HG03460 (cell line): ENCODE measurements around the gene TRIM41.
"Not testable (repeated sequence)": the region's sequence is repeated elsewhere in the genome, so short reads cannot be mapped to it uniquely, and the experiment has no call there.

Experiments
- ATAC-seq: cut with Tn5 transposase; IDR thresholded peaks from one replicate; pipeline ENCODE4 v1.9.1; 2021; ENCODE audit not compliant: unreplicated experiment

Gene TRIM41

GRCh38 chr5:181282874-181283273 is 59.8 kb downstream of the TRIM41 start:
- ATAC-seq: no peak

DNA sequence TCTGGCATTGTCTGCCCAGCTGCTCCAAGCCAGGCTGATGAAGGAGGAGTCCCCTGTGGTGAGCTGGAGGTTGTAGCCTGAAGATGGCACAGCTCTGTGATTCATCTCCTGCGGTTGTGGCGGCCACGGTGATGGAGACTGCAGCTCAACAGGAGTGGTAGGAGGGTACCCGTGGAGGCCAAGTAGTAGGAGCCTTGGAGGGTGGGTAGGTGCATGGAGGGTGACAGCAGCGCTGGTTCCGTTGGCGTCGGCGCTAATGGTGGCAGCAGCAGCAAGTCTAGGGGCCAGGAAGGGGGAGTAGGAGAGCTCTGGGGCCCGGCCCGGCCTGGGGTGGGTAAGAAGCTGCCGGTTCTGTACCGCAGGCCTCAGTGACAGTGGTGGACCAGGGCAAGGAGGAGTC is 60.3 kb downstream of the TRIM41 start:
- no peak for ATAC-seq

DNA sequence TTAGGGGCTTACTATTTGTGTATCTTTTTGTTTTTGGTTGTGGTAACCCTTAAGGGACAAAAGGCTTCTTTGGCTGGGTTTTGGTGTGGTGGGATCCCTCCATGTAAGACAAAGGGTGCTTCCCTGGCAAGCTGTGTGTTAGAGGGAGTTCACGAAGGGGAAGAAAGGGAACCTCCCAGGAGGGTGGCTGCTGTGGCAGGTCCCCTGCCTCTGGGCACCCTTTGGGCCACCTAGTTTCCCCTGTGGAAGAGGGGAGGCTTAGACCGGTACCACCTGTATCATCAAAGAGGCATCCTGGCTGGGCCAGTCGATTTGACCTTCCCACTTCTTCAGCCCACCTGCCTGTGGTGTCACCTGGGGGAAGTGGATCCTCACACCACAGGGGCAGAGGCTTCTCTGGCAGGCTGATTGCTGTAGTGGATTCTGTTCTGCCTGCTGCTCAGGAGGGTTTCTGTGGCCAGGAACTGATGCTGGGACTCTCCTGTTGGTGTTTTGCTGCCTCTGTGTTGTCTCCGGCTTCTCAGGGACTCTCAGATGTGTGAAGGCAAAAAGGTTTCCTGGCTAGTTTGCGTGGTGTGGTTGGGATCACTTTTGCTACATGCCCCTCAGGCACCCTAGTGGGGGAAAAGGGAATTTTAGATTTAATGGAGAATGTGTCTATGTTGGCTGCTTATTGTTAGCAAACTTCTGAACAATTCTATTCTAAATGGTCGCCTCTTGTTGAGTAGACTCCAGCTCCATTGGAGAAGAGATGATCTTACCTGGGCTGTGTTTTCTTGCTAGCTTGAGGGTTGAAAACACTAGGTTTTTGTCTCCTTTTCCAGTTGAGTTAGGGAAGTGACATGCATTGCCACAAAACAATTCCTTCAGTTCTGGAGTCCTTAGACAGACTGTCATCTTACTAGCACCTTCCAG is 61.0 kb downstream of the TRIM41 start:
- not testable (repeated sequence) for ATAC-seq
